ENCODE measurements around the gene COPA. TPM values are rescaled to one million over a fixed set of nuclear protein-coding genes. Genes with fewer than 3 reads are reported as not detected.
"Not testable (repeated sequence)": the region's sequence is repeated elsewhere in the genome, so short reads cannot be mapped to it uniquely, and the experiment has no call there.

The COPA gene
- total RNA-seq, 1 donor from 2014 or later: 206 TPM

- no peak for DNase-seq (ENCODE audit: low read depth in 2 of 2)
Measured at GRCh38 chr1:160328184-160328583, 14.9 kb downstream of the COPA start.

- no peak for DNase-seq (ENCODE audit: low read depth in 2 of 2)
Measured at GRCh38 chr1:160326418-160326817, 16.6 kb downstream of the COPA start.

- no peak for DNase-seq (ENCODE audit: low read depth in 2 of 2)
Measured at GRCh38 chr1:160325252-160325651, 17.8 kb downstream of the COPA start.

- no peak for DNase-seq (ENCODE audit: low read depth in 2 of 2)
Measured at GRCh38 chr1:160322831-160323230, 20.2 kb downstream of the COPA start.

GRCh38 chr1:160315359-160315758 lies 27.7 kb downstream of the COPA start:
- DNase-seq (ENCODE audit: low read depth in 2 of 2): no peak

- DNase-seq (ENCODE audit: low read depth in 2 of 2): no peak
Measured at GRCh38 chr1:160309571-160309970, 33.5 kb downstream of the COPA start.

GRCh38 chr1:160309185-160309557 lies 33.9 kb downstream of the COPA start:
- no peak for DNase-seq (ENCODE audit: low read depth in 2 of 2)

GRCh38 chr1:160308451-160309184 lies 34.4 kb downstream of the COPA start:
- DNase-seq (ENCODE audit: low read depth in 2 of 2): no peak

GRCh38 chr1:160307118-160307791 lies 35.8 kb downstream of the COPA start:
- DNase-seq (ENCODE audit: low read depth in 2 of 2): no peak

GRCh38 chr1:160300173-160300572 lies 42.9 kb downstream of the COPA start:
- DNase-seq (ENCODE audit: low read depth in 2 of 2): no peak

GRCh38 chr1:160296036-160296435 lies 47.0 kb downstream of the COPA start:
- DNase-seq (ENCODE audit: low read depth in 2 of 2): no peak

- DNase-seq (ENCODE audit: low read depth in 2 of 2): no peak
Measured at GRCh38 chr1:160293020-160293968, 49.8 kb downstream of the COPA start.

GRCh38 chr1:160291248-160292220 lies 51.5 kb downstream of the COPA start:
- peak; percentile 79 to 84 for DNase-seq (ENCODE audit: low read depth in 2 of 2)

GRCh38 chr1:160287769-160288168 lies 55.3 kb downstream of the COPA start:
- not testable (repeated sequence) for DNase-seq (ENCODE audit: low read depth in 2 of 2)

- DNase-seq (ENCODE audit: low read depth in 2 of 2): no peak
Measured at GRCh38 chr1:160285506-160285905, 57.5 kb downstream of the COPA start.

- peak; percentile 96 for DNase-seq (ENCODE audit: low read depth in 2 of 2)
Measured at GRCh38 chr1:160284782-160285344, 58.2 kb downstream of the COPA start, which contains the start of gene PEX19. TSS of gene PEX19 (minus strand) at chr1:160285133. CDS start at chr1:160285124, 9 bp downstream.

GRCh38 chr1:160284220-160284781 lies 58.7 kb downstream of the COPA start:
- DNase-seq (ENCODE audit: low read depth in 2 of 2): peak; percentile 54 to 69

GRCh38 chr1:160282807-160283206 lies 60.2 kb downstream of the COPA start:
- no peak for DNase-seq (ENCODE audit: low read depth in 2 of 2)

- DNase-seq (ENCODE audit: low read depth in 2 of 2): no peak
Measured at GRCh38 chr1:160277987-160278386, 65.1 kb downstream of the COPA start.

- no peak for DNase-seq (ENCODE audit: low read depth in 2 of 2)
Measured at GRCh38 chr1:160277330-160277729, 65.7 kb downstream of the COPA start.

Measured in lung microvascular endothelial cell (primary cell).